Epithelial cell of proximal tubule (primary cell): Measurements from ENCODE around the gene KCTD10. TPM values are rescaled to one million over a fixed set of nuclear protein-coding genes. Genes with fewer than 3 reads are reported as not detected.
"Not testable (repeated sequence)": the region's sequence is repeated elsewhere in the genome, so short reads cannot be mapped to it uniquely, and the experiment has no call there.

Experiments used
- DNase-seq: peaks from one replicate; pipeline ENCODE4 v3.0.0-alpha.2; 2011; ENCODE audit warnings: low read depth
- H3K4me3 ChIP-seq: 2 replicates; pipeline ENCODE4 v1.5.1; 2011; ENCODE audit warnings: low read depth, mild to moderate bottlenecking, low read length
- total RNA-seq: library from RNA; depleted of rRNA; stranded (reverse); fragments of >200 nt; gene quantifications from 2 replicates; pipeline ENCODE4 v1.2.3, GENCODE V29; 2015
- TF ChIP-seq, protein P1 (sequence below): conservative IDR thresholded peaks from 2 replicates; pipeline ENCODE4 v1.5.1; 2012; ENCODE audit warnings: low read depth, mild to moderate bottlenecking, low read length

The KCTD10 gene
- total RNA-seq, 1 donor from 2014 or later: 43.8 TPM

DNA sequence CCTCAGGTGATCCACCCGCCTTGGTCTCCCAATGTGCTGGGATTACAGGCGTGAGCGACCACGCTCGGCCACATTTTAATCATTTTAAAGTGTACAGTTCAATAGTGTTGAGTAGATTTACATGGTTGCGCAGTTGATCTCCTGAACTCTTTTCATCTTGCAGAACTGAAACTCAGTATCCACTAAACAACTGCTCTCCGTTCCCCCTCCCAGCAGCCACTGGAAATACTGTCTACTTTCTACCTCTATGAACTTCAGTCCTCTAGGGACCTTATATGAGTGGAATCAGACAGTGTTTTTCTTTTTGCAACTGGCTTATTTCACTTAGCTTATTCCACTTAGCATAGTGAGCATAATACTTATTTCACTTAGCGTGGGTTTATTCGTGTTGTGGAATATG lies 53.7 kb downstream of the KCTD10 start:
- no peak overlapping the region for H3K4me3 ChIP-seq
- TF ChIP-seq, protein P1, sequence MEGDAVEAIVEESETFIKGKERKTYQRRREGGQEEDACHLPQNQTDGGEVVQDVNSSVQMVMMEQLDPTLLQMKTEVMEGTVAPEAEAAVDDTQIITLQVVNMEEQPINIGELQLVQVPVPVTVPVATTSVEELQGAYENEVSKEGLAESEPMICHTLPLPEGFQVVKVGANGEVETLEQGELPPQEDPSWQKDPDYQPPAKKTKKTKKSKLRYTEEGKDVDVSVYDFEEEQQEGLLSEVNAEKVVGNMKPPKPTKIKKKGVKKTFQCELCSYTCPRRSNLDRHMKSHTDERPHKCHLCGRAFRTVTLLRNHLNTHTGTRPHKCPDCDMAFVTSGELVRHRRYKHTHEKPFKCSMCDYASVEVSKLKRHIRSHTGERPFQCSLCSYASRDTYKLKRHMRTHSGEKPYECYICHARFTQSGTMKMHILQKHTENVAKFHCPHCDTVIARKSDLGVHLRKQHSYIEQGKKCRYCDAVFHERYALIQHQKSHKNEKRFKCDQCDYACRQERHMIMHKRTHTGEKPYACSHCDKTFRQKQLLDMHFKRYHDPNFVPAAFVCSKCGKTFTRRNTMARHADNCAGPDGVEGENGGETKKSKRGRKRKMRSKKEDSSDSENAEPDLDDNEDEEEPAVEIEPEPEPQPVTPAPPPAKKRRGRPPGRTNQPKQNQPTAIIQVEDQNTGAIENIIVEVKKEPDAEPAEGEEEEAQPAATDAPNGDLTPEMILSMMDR: no peak
- DNase-seq: no peak

DNA sequence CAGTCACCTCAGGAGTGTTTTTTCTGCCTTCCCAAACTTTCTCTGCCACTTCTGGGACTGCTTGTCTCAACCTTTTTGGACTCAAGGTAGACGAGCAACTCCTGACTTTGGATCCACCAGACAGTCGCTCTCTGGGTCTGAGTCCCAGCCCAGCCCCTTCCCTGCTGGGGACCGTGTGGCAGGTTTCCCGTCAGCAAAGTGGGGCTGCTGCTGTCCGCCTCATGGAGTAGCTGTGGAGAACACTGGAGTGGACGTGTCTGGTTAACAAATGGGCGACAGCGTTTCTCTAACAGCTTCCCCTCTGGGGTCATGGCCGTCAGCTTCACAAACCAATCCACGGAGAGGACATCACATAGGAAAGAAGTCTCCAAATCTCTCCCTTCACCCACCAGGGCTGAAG lies 54.8 kb downstream of the KCTD10 start:
- H3K4me3 ChIP-seq: no peak overlapping the region
- TF ChIP-seq, protein P1: no peak
- no peak for DNase-seq

DNA sequence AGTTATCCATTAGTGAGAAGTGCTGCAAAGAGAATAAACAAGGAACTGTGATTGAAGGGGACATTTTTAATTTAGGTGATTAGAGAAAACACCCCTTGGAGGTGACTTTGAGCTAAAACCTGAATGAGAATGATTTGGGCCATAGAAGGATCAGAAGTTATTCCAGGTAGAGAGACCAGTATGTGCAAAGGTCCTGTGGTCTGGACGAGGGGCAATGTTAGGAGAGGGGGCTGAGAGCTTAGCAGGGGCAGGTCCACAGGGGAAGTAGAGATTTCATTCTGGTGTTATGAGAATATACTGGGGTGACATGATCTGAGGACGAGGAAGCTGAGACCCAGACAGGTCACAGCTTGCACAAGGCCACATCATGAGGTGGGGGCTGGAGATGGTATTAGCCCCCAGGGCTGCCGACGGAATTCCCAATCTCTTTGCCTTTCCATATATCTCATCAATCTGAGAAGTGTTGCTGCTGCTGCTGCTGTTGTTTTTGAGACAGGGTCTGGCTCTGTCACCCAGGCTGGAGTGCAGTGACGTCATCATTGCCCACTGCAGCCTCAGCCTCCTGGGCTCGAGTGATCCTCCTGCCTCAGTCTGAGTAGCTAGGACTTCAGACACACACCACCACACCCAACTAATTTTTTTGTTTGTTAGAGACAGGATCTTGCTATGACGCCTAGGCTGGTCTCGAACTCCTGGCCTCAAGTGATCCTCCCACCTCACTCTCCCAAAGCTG lies 55.6 kb downstream of the KCTD10 start:
- H3K4me3 ChIP-seq: no peak overlapping the region
- DNase-seq: no peak

DNA sequence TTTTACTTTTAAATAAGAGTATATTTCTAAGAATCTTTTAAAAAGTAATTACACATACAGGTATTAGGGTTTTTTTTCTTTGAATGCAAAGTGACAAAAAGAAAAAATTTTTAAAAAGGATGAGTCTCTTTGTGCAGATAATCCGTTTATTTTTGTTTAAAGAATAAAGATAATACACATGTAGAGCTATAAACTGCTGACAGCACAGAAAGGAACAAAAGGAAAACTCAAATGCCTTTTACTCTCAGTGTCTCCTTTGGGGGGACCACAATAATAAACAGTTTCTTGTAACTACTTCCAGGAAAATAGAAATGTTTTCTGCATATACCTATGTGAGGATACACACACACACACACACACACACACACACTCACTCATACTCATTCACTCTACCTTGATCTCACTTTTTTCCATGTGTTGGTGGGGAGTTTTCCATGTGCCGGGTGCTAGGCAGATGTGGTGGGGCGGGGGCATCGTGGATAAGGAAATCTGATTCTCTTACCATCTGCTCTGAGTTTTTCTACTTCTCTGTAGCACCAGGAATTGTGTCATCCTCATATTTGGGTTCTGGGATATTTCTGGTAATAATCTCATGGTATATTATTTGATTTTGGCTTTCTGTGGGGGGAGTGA lies 58.1 kb downstream of the KCTD10 start:
- H3K4me3 ChIP-seq: no peak overlapping the region
- TF ChIP-seq, protein P1: no peak
- no peak for DNase-seq

More for the DNA sequence above, 55.6 kb downstream of the KCTD10 start:
- TF ChIP-seq, protein P1: no peak

DNA sequence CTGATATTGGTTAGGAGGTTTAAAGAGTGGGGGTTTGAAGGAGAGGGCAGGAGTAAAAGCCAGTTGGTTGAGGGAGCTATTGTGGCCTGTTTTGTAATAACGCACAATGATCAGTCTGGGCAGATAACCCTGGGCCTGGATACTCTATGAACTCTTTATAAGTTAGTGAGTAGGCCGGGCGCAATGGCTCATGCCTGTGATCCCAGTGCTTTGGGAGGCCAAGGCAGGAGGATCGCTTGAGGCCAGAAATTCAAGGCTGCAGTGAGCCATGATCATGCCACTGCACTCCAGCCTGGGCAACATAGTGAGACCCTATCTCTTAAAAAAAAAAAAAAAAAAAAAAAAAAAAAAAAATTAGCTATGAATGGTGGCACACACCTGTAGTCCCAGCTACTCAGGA lies 71.0 kb downstream of the KCTD10 start:
- not testable (repeated sequence) for DNase-seq

DNA sequence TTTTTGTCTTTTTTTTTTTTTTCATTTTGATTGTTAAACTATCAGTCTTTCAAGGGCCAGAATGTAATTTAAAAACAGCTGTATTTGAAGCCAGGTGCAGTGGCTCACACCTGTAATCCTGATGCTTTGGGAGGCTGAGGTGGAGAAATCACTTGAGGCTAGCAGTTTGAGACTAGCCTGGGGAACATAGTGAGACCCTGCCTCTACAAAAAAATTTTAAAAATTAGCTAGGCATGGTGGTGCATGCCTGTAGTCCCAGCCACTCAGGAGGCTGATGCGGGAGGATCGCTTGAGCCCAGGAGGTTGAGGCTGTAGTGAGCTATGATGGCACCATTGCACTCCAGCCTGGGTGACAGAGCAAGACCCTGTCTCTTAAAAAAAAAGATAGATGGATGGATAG lies 72.3 kb downstream of the KCTD10 start:
- DNase-seq: not testable (repeated sequence)

More for the DNA sequence above, 71.0 kb downstream of the KCTD10 start:
- H3K4me3 ChIP-seq: not testable (repeated sequence)

More for the DNA sequence above, 72.3 kb downstream of the KCTD10 start:
- H3K4me3 ChIP-seq: not testable (repeated sequence)

Other genes starting within 250 kb of the KCTD10 start
- not detected in 2 replicates for gene FOXN4, start 168.0 kb downstream of the KCTD10 start, total RNA-seq
- not detected in 2 replicates for gene MYO1H, start 129.4 kb downstream of the KCTD10 start, total RNA-seq
- 26.6 and 40.3 TPM in 2 replicates for gene UBE3B, start 334 bp upstream of the KCTD10 start, total RNA-seq
- 33.3 and 88.4 TPM in 2 replicates for gene MMAB, start 96.2 kb upstream of the KCTD10 start, total RNA-seq
- gene MVK, start 96.5 kb upstream of the KCTD10 start, total RNA-seq: 28.5 and 47.1 TPM in 2 replicates
- 0.52 and 2.7 TPM in 2 replicates for gene FAM222A, start 236.5 kb upstream of the KCTD10 start, total RNA-seq